HL-60 (cell line): ENCODE results near the gene SMPD4.
"Not testable (repeated sequence)": the region's sequence is repeated elsewhere in the genome, so short reads cannot be mapped to it uniquely, and the experiment has no call there.

ENCODE experiments used
- CTCF ChIP-seq: IDR thresholded peaks from one replicate; pipeline ENCODE4 v1.5.1; 2011; ENCODE audit warnings: low read length, control low read depth, inconsistent platforms; ENCODE audit not compliant: insufficient read depth
- GABPA ChIP-seq: IDR thresholded peaks from 2 replicates; pipeline ENCODE4 v1.6.1; 2012; ENCODE audit warnings: low read depth
- POLR2AphosphoS5 ChIP-seq: IDR thresholded peaks from 2 replicates; pipeline ENCODE4 v1.6.1; 2012; ENCODE audit warnings: low read depth
- SPI1 ChIP-seq: IDR thresholded peaks from 2 replicates; pipeline ENCODE4 v1.6.1; 2012; ENCODE audit warnings: low read depth, mild to moderate bottlenecking, borderline replicate concordance
- TF ChIP-seq, protein P1 (sequence below): IDR thresholded peaks from 2 replicates; pipeline ENCODE4 v1.6.1; 2012; ENCODE audit warnings: low read depth; ENCODE audit not compliant: insufficient replicate concordance

DNA sequence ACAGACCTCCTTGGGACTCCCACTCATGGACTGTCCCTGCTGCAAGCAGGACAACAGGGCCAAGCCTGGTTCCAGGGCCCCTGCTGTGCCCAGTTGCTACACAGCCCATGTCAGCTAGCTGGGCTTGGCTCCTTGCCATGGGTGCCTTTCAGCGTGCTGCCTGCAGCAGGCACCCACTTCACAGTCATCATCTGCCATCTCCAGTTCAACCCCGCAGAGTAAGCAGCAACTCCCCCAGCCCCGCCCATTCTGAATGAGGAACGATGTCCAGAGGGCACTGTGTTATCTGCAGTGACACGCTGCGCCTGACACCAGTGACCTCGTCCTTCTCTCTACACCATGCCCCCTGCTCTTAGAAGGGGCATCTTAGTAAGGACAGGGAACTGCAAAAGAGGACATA lies 21.1 kb upstream of the SMPD4 start:
- TF ChIP-seq, protein P1, sequence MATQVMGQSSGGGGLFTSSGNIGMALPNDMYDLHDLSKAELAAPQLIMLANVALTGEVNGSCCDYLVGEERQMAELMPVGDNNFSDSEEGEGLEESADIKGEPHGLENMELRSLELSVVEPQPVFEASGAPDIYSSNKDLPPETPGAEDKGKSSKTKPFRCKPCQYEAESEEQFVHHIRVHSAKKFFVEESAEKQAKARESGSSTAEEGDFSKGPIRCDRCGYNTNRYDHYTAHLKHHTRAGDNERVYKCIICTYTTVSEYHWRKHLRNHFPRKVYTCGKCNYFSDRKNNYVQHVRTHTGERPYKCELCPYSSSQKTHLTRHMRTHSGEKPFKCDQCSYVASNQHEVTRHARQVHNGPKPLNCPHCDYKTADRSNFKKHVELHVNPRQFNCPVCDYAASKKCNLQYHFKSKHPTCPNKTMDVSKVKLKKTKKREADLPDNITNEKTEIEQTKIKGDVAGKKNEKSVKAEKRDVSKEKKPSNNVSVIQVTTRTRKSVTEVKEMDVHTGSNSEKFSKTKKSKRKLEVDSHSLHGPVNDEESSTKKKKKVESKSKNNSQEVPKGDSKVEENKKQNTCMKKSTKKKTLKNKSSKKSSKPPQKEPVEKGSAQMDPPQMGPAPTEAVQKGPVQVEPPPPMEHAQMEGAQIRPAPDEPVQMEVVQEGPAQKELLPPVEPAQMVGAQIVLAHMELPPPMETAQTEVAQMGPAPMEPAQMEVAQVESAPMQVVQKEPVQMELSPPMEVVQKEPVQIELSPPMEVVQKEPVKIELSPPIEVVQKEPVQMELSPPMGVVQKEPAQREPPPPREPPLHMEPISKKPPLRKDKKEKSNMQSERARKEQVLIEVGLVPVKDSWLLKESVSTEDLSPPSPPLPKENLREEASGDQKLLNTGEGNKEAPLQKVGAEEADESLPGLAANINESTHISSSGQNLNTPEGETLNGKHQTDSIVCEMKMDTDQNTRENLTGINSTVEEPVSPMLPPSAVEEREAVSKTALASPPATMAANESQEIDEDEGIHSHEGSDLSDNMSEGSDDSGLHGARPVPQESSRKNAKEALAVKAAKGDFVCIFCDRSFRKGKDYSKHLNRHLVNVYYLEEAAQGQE: not testable (repeated sequence)
- not testable (repeated sequence) for TF ChIP-seq CTCF, POLR2AphosphoS5, SPI1, GABPA
